ENCODE measurements around the gene RBMS3. TPM values are rescaled to one million over a fixed set of nuclear protein-coding genes. Genes with fewer than 3 reads are reported as not detected.

RBMS3 gene
- total and polyA plus RNA-seq, 2 of the 8 experiments (the other 6 are each of a cell fraction or from before 2014, with no cell fraction given) = 3.7 to 6.9 TPM

GRCh38 chr3:29527246-29527645, 246.4 kb downstream of the RBMS3 start:
- ChIA-PET POLR2A (ENCODE audit: partially characterized antibody) (no interaction called here), CTCF (ENCODE audit: partially characterized antibody) (interaction anchor here (0.6 to 0.7 kb wide), 2 partner anchors 362 to 1344 kb away, joined by 3 to 4 read pairs; no protein-coding TSS in a partner anchor)
- 100% methylated on average over 1 of the region's 1 CpG; no CpG with 5 or more reads in 1 of the 2 experiments for WGBS, 2 experiments (ENCODE audit: extremely low coverage in 1 of 2, insufficient coverage in 1 of 2, insufficient read length in 1 of 2, insufficient replicate concordance in 2 of 2, low coverage in 1 of 2, low lambda C conversion rate in 2 of 2, missing lambda C conversion rate in 1 of 2)
- Histone ChIP-seq H2BK5ac (ENCODE audit: low read depth, low read length) (no peak overlapping the region), H3K18ac (ENCODE audit: extremely low read depth, low read length) (no peak overlapping the region), H2BK15ac (ENCODE audit: low read length) (no peak overlapping the region), H3K27me3 (replicated peaks in 1 of 4; ENCODE audit: control insufficient read depth in 3 of 4, extremely low read depth in 1 of 4, insufficient read depth in 3 of 4, low read length in 3 of 4) (no peaks in the 10 kb centered on the region), H3K79me2 (ENCODE audit: control insufficient read depth in 1 of 2, insufficient read depth in 2 of 2, low read length in 2 of 2) (no peaks in the 10 kb centered on the region), H2BK12ac (ENCODE audit: low read depth, low read length) (no peak overlapping the region), H3K56ac (replicated peaks; ENCODE audit: insufficient read length, low read depth, low read length) (no peak overlapping the region), H3K4me1 (replicated peaks in 1 of 4; ENCODE audit: control insufficient read depth in 3 of 4, insufficient read depth in 4 of 4, low read length in 3 of 4) (no peaks in the 10 kb centered on the region), H3K14ac (ENCODE audit: insufficient read length) (no peak overlapping the region), H3K4me2 (ENCODE audit: insufficient read depth in 1 of 2, low read depth in 2 of 2, low read length in 2 of 2) (no peak overlapping the region), H3K23ac (ENCODE audit: insufficient read length) (no peak overlapping the region), H4K20me1 (replicated peaks in 1 of 2; ENCODE audit: control insufficient read depth in 1 of 2, insufficient read depth in 2 of 2, low read length in 2 of 2) (no peaks in the 10 kb centered on the region), H4K8ac (ENCODE audit: extremely low read depth, insufficient read depth, low read length) (no peak overlapping the region), H2AFZ (ENCODE audit: low read length) (no peak overlapping the region), H3K9ac (replicated peaks in 1 of 4; ENCODE audit: extremely low read depth in 1 of 4, low read depth in 3 of 4, low read length in 3 of 4) (no peak overlapping the region), H2BK20ac (ENCODE audit: low read length) (no peak overlapping the region), H4K91ac (replicated peaks; ENCODE audit: insufficient read length, low read length) (no peak overlapping the region), H2AK5ac (ENCODE audit: low read depth, low read length) (no peak overlapping the region), H3K23me2 (ENCODE audit: low read depth, low read length) (no peaks in the 10 kb centered on the region), H3K4me3 (ENCODE audit: extremely low read depth in 1 of 4, insufficient read depth in 2 of 4, low read depth in 3 of 4, low read length in 4 of 4) (no peak overlapping the region), H3K36me3 (ENCODE audit: control insufficient read depth in 2 of 4, insufficient read depth in 4 of 4, low read length in 3 of 4) (no peaks in the 10 kb centered on the region), H3K79me1 (ENCODE audit: low read depth, low read length) (no peaks in the 10 kb centered on the region), H3K4ac (replicated peaks; ENCODE audit: insufficient read length, low read depth, low read length) (no peak overlapping the region), H2BK120ac (replicated peaks; ENCODE audit: low read depth, low read length) (no peak overlapping the region), H4K5ac (ENCODE audit: insufficient read length, low read depth, low read length) (no peak overlapping the region), H3K27ac (ENCODE audit: low read depth, low read length) (no peak overlapping the region), H3K9me3 (ENCODE audit: insufficient read depth in 2 of 2, low read depth in 1 of 2, low read length in 1 of 2) (no peaks in the 10 kb centered on the region)
- DNase-seq (ENCODE audit: low read depth in 1 of 2, low spot score in 2 of 2) = no peak
- no peak for TF ChIP-seq TAF7 (optimal IDR thresholded peaks at IDR 0.05; ENCODE audit: borderline replicate concordance, low read depth, low read length)
- no peak for TF ChIP-seq KDM1A (IDR thresholded peaks at IDR 0.05; ENCODE audit: borderline replicate concordance, low read length)
- TF ChIP-seq SP2 (IDR thresholded peaks at IDR 0.05; ENCODE audit: low read length) = no peak
- no peak for TF ChIP-seq SUZ12 (IDR thresholded peaks at IDR 0.05; ENCODE audit: low read length)
- no peak for TF ChIP-seq CBX5 (IDR thresholded peaks at IDR 0.05; ENCODE audit: low read depth, low read length)
- TF ChIP-seq CEBPB (IDR thresholded peaks at IDR 0.05; ENCODE audit: low read depth, low read length) = no peak
- no peak for TF ChIP-seq POU5F1 (IDR thresholded peaks at IDR 0.05; ENCODE audit: low read depth, low read length)
- no peak for TF ChIP-seq SAP30 (IDR thresholded peaks at IDR 0.05; ENCODE audit: insufficient read depth, insufficient replicate concordance, low read length)
- TF ChIP-seq RNF2 (IDR thresholded peaks at IDR 0.05; ENCODE audit: borderline replicate concordance, low read depth, low read length, missing control alignments, poor library complexity, severe bottlenecking) = no peak
- no peak for TF ChIP-seq JUND (IDR thresholded peaks at IDR 0.05; ENCODE audit: low read length)
- no peak for TF ChIP-seq CBX8 (IDR thresholded peaks at IDR 0.05; ENCODE audit: borderline replicate concordance, low read depth, low read length)
- no peak for FAIRE-seq
